ENCODE measurements around the gene VWF.

The VWF gene

GRCh38 chr12:5948696-5949095 is 175.8 kb downstream of the VWF start:
- DNase-seq (ENCODE audit: low read depth in 2 of 2), result no peak

- no peak for DNase-seq (ENCODE audit: low read depth in 2 of 2)
Observed at GRCh38 chr12:5947006-5947405, 177.5 kb downstream of the VWF start.

GRCh38 chr12:5946388-5946787 is 178.1 kb downstream of the VWF start:
- DNase-seq (ENCODE audit: low read depth in 2 of 2), result no peak

- DNase-seq (ENCODE audit: low read depth in 2 of 2), result no peak
Observed at GRCh38 chr12:5945071-5946008, 179.1 kb downstream of the VWF start, which contains the start of gene ANO2. Gene ANO2 (minus strand): TSS chr12:5945259. CDS start chr12:5945217, 42 bp downstream.

- DNase-seq (ENCODE audit: low read depth in 2 of 2), result no peak
Observed at GRCh38 chr12:5944688-5945070, 179.8 kb downstream of the VWF start.

- DNase-seq (ENCODE audit: low read depth in 2 of 2), result no peak
Observed at GRCh38 chr12:5944053-5944452, 180.4 kb downstream of the VWF start.

- no peak for DNase-seq (ENCODE audit: low read depth in 2 of 2)
Observed at GRCh38 chr12:5941907-5942306, 182.6 kb downstream of the VWF start.

GRCh38 chr12:5927732-5928516 is 196.5 kb downstream of the VWF start:
- DNase-seq (ENCODE audit: low read depth in 2 of 2), result no peak

GRCh38 chr12:5925646-5926045 is 198.8 kb downstream of the VWF start:
- DNase-seq (ENCODE audit: low read depth in 2 of 2), result no peak

GRCh38 chr12:5924342-5924741 is 200.1 kb downstream of the VWF start:
- no peak for DNase-seq (ENCODE audit: low read depth in 2 of 2)

GRCh38 chr12:5923751-5924150 is 200.7 kb downstream of the VWF start:
- no peak for DNase-seq (ENCODE audit: low read depth in 2 of 2)

GRCh38 chr12:5923043-5923605 is 201.3 kb downstream of the VWF start:
- no peak for DNase-seq (ENCODE audit: low read depth in 2 of 2)

GRCh38 chr12:5921966-5922899 is 202.2 kb downstream of the VWF start:
- DNase-seq (ENCODE audit: low read depth in 2 of 2), result no peak

- DNase-seq (ENCODE audit: low read depth in 2 of 2), result no peak
Observed at GRCh38 chr12:5921027-5921909, 203.2 kb downstream of the VWF start.

GRCh38 chr12:5916785-5917290 is 207.6 kb downstream of the VWF start:
- no peak for DNase-seq (ENCODE audit: low read depth in 2 of 2)

- no peak for DNase-seq (ENCODE audit: low read depth in 2 of 2)
Observed at GRCh38 chr12:5915511-5915910, 209.0 kb downstream of the VWF start.

GRCh38 chr12:5914387-5915149 is 209.9 kb downstream of the VWF start:
- no peak for DNase-seq (ENCODE audit: low read depth in 2 of 2)

- DNase-seq (ENCODE audit: low read depth in 2 of 2), result no peak
Observed at GRCh38 chr12:5913387-5913786, 211.1 kb downstream of the VWF start.
